Peyer's patch (tissue), 4 donors: Measurements from ENCODE around the gene KLHL7.

Source experiments
- POLR2A ChIP-seq, 2 donors: fragments of 450-650 bp; IDR thresholded peaks; one replicate each; pipeline ENCODE4 v1.5.1; 2017; ENCODE audit warnings: antibody characterized with exemption in 2 of 2, mild to moderate bottlenecking in 2 of 2, moderate library complexity in 2 of 2
- TF ChIP-seq, protein P1 (sequence below), 6 experiments: fragments of 450-650 bp in 4 of 6; fragments of 200-600 bp in 2 of 6; sonication (generic) in 1 of 6; IDR thresholded peaks; one replicate each; pipeline ENCODE4 v1.5.1; 2017 to 2019; ENCODE audit warnings: antibody characterized with exemption in 6 of 6, mild to moderate bottlenecking in 3 of 6, moderate library complexity in 1 of 6

DNA sequence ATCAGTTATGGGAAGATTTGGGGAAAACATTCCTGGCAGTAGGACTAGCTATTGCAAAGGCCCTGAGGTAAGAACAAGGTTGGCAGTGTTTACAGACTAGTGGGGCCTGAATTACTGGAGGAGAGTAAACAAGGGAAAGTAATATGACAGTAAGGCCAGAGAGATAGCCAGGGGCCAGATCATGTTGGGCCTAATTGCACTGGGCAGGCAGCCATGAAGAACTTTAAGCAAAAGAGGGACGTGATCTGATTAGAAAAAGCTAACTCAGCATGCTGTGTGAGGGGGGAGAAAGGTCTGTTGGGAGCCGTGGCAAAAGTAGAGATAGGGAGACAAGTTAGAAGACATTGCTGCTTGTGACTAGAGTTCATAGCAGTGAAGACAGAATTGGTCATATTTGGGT is 85.4 kb downstream of the KLHL7 start:
- TF ChIP-seq, protein P1, sequence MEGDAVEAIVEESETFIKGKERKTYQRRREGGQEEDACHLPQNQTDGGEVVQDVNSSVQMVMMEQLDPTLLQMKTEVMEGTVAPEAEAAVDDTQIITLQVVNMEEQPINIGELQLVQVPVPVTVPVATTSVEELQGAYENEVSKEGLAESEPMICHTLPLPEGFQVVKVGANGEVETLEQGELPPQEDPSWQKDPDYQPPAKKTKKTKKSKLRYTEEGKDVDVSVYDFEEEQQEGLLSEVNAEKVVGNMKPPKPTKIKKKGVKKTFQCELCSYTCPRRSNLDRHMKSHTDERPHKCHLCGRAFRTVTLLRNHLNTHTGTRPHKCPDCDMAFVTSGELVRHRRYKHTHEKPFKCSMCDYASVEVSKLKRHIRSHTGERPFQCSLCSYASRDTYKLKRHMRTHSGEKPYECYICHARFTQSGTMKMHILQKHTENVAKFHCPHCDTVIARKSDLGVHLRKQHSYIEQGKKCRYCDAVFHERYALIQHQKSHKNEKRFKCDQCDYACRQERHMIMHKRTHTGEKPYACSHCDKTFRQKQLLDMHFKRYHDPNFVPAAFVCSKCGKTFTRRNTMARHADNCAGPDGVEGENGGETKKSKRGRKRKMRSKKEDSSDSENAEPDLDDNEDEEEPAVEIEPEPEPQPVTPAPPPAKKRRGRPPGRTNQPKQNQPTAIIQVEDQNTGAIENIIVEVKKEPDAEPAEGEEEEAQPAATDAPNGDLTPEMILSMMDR (IDR thresholded peaks at IDR 0.05): no peak
- no peak for TF ChIP-seq POLR2A (IDR thresholded peaks at IDR 0.05)
